HG02938 (cell line): ENCODE measurements around the gene CARD14.
"Not testable (repeated sequence)": the region's sequence is repeated elsewhere in the genome, so short reads cannot be mapped to it uniquely, and the experiment has no call there.

Source experiments
- ATAC-seq: cut with Tn5 transposase; IDR thresholded peaks from one replicate; pipeline ENCODE4 v1.9.1; 2021; ENCODE audit warnings: mild to moderate bottlenecking, moderate library complexity; ENCODE audit not compliant: unreplicated experiment

Gene CARD14

DNA sequence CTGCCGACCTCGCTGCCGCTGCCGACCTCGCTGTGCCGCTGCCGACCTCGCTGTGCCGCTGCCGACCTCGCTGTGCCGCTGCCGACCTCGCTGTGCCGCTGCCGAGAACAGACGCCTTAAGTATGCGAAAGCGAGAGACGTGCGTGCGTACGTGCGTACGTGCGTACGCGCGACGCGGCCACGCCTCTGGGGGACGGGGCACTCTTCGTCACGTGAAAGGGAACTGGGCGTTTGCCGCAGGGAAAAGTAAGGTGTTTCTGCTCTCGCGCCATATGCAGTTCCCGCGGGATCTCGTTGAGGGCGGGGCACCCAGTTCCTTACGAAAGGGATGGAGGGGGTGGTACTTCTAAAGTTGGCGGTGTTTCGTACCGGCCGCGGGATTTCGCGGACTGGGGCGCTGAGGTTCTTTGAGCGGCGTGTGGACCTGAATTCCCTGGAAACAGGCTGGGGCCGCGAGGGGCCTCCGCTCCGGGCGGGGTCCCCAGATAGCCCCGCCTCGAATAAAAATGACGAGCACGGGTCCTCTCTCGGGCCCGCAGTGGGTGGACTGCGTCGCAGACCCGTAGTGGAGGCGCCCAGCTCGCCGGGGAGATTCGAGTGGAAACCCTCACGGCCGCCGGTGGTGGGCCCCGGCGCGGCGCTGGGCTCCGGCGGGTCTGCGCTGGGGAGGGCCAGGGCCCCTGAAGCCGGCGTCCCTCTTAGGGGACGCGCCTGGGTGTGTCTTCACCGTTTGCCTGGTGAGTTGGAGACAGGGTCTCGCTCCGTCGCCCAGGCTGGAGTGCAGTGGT lies 22.6 kb upstream of the CARD14 start, which contains the start of gene EIF4A3:
Gene EIF4A3, minus strand, starts transcription at position 94 of the 788 bp plus-strand sequence. CDS start 167 bp downstream, outside the sequence.
- ATAC-seq, result peak; percentile 87

DNA sequence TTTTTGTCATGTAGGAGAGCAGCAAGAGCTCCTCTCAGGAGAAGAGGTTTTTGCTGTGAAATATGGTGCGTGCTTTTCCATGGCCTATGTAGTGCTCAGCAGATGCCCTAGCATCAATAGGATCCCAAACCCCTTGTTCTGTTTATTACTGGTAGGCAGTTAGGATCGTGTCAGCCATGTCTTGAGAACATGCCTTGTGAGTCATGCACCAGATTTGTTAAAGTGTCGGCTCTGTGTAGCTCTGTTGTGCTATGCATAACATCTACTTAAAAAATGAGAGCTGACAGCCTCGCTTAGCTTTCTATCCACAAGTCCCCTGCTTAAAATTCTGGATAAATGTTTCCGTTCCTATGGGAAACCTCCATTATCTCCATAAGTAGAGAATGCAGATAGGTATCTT lies 18.5 kb upstream of the CARD14 start:
- no peak for ATAC-seq

GRCh38 chr17:80152081-80152702 lies 17.6 kb upstream of the CARD14 start:
- ATAC-seq, result no peak

- ATAC-seq, result no peak
These were observed 16.8 kb upstream of the CARD14 start for GRCh38 chr17:80153004-80153403.

GRCh38 chr17:80154166-80154565 lies 15.7 kb upstream of the CARD14 start:
- no peak for ATAC-seq

DNA sequence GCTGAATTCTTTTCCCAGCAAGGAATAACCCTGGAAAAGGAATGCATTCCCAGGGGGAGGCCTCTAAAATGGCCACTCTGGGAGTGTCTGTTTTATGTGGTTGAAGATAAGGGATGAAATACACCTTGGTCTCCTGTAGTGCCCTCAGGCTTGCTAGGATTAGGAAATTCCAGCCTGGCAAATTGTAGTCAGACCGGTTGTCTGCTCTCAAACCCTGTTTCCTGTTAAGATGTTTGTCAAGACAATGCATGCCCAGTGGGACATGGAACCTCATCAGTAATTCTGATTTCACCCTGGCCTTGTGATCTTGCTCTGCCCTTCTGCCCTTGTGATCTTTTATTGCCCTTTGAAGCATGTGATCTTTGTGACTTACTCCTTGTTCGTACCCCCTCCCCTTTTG lies 14.2 kb upstream of the CARD14 start:
- not testable (repeated sequence) for ATAC-seq

GRCh38 chr17:80158846-80159245 lies 11.0 kb upstream of the CARD14 start:
- no peak for ATAC-seq

- no peak for ATAC-seq
These were observed 9.3 kb upstream of the CARD14 start for GRCh38 chr17:80160536-80160935.

GRCh38 chr17:80163336-80163735 lies 6.5 kb upstream of the CARD14 start:
- ATAC-seq, result no peak

DNA sequence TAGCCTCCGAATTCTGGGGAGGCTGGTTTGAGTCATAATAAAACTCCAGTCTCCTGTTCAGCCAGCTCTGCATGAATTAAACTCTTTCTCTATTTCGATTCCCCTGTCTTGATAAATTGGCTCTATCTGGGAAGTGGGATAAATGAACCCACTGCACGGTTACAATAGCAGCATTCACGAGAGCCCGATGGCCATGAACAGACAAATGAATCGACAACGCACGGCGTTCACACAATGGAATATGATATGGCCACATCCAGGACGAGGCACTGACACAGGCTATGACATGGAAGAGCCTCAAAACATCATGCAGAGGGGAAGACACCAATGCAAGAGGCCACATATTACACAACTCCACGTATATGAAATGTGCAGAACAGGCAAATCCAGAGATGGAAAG lies 5.6 kb upstream of the CARD14 start:
- no peak for ATAC-seq

DNA sequence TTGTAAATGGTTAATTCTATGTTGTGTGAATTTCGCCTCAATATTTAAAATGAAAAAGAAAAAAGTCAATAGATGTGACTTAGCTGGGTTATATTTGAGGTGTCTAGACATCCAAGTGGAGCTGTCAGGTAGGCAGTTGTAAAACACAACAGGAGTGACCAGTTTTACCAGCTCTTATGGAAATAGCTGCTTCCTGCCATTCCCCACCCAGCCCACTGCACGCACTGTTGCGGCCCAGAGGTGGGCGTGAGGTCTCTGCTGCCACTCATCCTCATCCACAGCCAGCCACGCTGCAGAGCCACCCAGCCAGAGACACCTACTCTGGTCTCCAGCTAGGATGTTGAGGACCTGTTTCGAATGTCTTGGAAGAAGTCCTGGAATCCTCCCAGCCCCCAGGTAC lies 3.4 kb upstream of the CARD14 start:
- ATAC-seq, result no peak

GRCh38 chr17:80168371-80168770 lies 1.5 kb upstream of the CARD14 start:
- no peak for ATAC-seq

- ATAC-seq, result no peak
These were observed 723 bp upstream of the CARD14 start for GRCh38 chr17:80169107-80169506.

GRCh38 chr17:80171681-80172080 lies 1.9 kb downstream of the CARD14 start:
- no peak for ATAC-seq

DNA sequence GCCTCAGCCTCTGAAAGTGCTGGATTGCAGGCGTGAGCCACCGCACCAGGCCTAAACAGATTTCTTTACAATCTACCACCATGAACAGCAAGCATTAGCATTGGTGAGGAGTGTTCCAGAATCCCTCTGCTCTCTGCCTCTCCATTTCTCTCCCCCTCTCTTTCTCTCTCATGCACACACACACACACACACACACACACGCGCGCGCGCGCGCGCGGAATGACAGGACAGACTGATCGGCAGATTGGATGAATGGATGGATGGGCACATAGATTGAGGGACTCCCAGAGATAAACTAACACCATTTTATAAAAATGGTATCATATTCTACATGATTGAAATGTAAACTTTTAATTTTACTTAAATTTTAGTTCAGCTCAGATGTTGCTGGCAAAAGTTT lies 3.3 kb downstream of the CARD14 start:
- no peak for ATAC-seq

- no peak for ATAC-seq
These were observed 4.1 kb downstream of the CARD14 start for GRCh38 chr17:80173916-80174315.

DNA sequence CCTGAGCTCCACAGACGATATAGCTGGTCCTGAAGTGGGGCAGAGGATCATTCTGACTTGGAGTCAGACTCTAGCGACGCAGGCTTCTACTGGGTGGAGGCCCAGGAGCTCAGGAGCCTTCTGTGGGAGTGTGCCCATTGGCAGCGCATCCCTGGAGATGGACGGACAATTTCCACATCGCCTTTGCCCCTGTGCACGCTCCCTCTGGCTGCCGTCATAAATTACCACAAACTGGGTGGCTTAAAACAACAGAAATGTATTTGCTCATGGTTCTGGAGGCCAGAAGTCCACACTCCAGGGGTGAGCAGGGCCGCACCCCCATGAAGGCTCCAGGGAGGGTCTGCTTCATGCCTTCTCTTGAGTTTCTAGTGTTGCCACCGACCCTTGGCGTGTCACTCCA lies 6.9 kb downstream of the CARD14 start:
- ATAC-seq, result no peak

DNA sequence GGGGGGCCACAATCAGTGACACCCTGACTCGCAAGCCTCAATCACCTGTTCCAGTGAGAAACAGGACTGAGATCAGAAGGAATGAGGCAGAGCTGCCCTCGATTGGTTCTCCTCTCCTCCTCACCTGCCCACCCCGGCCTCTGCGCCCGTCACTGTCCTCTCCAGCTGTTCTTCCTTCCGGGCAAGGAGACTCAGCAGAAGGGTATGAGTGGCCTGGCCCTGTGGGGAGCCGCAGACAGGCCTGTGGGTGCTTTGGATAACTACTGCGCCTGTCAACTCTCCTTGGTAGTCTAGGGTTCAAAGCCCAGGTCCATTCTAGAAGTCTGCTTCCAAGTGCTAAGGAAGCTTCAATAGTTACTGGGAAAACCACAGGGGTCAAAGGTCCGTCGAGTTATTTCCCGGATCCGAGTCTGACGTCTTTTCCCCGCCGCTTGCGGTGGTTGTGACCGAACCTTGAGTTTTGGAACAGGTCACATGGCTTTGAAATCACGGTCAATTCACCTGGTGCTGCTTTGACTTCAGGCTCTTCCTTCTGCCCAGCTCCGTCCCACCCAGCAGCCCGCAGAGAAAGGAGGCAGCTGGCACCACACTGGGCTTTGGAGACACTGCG lies 8.3 kb downstream of the CARD14 start:
- no peak for ATAC-seq

DNA sequence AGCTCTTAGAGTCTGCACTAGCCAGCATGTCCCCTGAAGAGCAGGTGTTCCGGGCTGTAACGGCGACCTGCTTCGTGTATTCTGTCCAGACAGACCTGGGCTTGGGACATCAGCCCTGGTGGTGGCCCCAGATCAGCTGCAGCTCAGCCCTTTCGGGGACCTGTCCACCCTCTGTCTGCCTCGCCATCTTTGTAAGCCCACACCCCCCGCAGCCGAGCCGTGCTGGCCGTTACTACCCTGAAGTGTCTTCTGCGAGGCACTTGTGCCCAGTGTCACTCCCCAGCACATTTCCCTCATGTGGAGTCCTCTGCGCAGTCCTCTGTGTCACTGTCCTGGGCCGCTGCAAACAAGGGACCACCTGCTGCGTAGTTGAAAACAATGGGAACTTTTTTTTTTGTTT lies 10.4 kb downstream of the CARD14 start:
- ATAC-seq, result no peak

DNA sequence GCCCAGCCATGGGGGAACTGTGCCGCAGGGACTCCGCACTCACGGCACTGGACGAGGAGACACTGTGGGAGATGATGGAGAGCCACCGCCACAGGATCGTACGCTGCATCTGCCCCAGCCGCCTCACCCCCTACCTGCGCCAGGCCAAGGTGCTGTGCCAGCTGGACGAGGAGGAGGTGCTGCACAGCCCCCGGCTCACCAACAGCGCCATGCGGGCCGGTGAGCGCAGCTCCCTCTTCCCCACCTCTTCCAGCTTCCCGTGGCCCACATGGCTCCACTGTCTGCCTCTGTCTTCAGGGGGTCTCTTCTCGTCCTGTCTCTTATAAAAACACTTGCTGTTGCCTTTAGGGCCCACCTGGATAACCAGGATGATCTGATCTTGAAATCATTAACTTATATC lies 11.6 kb downstream of the CARD14 start:
- no peak for ATAC-seq

- no peak for ATAC-seq
These were observed 12.5 kb downstream of the CARD14 start for GRCh38 chr17:80182118-80182844.
